Sigmoid colon (tissue), 7 donors: ENCODE measurements around the gene CYP26B1. TPM values are rescaled to one million over a fixed set of nuclear protein-coding genes. Genes with fewer than 3 reads are reported as not detected.

Source experiments
- DNase-seq: peaks from one replicate; pipeline ENCODE4 v3.0.0-alpha.2; 2019
- H3K27ac ChIP-seq, 4 donors: fragments of 200-600 bp; sonication (generic); one replicate each; pipeline ENCODE4 v1.5.1; 2016 to 2019; ENCODE audit warnings: mild to moderate bottlenecking in 1 of 4
- H3K27me3 ChIP-seq, 3 donors: fragments of 200-600 bp; sonication (generic); one replicate each; pipeline ENCODE4 v1.5.1; 2019; ENCODE audit warnings: mild to moderate bottlenecking in 1 of 3
- H3K36me3 ChIP-seq, 4 donors: fragments of 200-600 bp; sonication (generic); one replicate each; pipeline ENCODE4 v1.5.1; 2016 to 2019
- H3K4me1 ChIP-seq, 4 donors: fragments of 200-600 bp; sonication (generic); one replicate each; pipeline ENCODE4 v1.5.1; 2017 to 2019
- H3K4me3 ChIP-seq, 4 donors: fragments of 200-600 bp; sonication (generic); one replicate each; pipeline ENCODE4 v1.5.1; 2017 to 2019; ENCODE audit warnings: mild to moderate bottlenecking in 2 of 4, moderate library complexity in 1 of 4
- H3K9me3 ChIP-seq, 4 donors: fragments of 200-600 bp in 3 of 4; sonication (generic) in 3 of 4; one replicate each; pipeline versions ENCODE4 v1.5.1 to v1.6.1; 2013 to 2019
- CTCF ChIP-seq, 4 experiments: fragments of 450-650 bp in 3 of 4; fragments of 200-600 bp in 1 of 4; IDR thresholded peaks; one replicate each; pipeline ENCODE4 v1.5.1; 2016 to 2019; ENCODE audit warnings: antibody characterized with exemption in 4 of 4, mild to moderate bottlenecking in 3 of 4, moderate library complexity in 2 of 4
- EP300 ChIP-seq, 4 donors: sonication (generic); formaldehyde crosslinking; IDR thresholded peaks; one replicate each; pipeline ENCODE4 v1.6.1; 2017; ENCODE audit warnings: antibody characterized with exemption in 4 of 4
- POLR2A ChIP-seq, 2 donors: fragments of 450-650 bp; IDR thresholded peaks; one replicate each; pipeline ENCODE4 v1.6.1; 2016; ENCODE audit warnings: antibody characterized with exemption in 2 of 2, mild to moderate bottlenecking in 2 of 2, moderate library complexity in 2 of 2
- POLR2AphosphoS5 ChIP-seq, 4 donors: sonication (generic); formaldehyde crosslinking; IDR thresholded peaks; one replicate each; pipeline ENCODE4 v1.6.1; 2017; ENCODE audit warnings: antibody characterized with exemption in 4 of 4
- WGBS, 2 donors: extraction: QIAGEN DNeasy Blood & Tissue Kit; methylation state at CpG; one replicate each; pipeline ENCODE4 v1.1.7; 2013; 5-methylcytosine and 5-hydroxymethylcytosine counted together
- intact Hi-C: fragments of 100-400 bp; cut with DNase I; formaldehyde crosslinking; loops from one replicate; pipeline ENCODE4 v1.15.1; 2023
- polyA plus RNA-seq, 3 donors: library from polyadenylated mRNA; stranded (reverse); fragments of 200-250 nt; gene quantifications; one replicate each; pipeline ENCODE4 v1.2.3, GENCODE V29; 2013
- total RNA-seq, 4 donors: library from RNA; depleted of rRNA; stranded (reverse); fragments of >200 nt; gene quantifications; one replicate each; pipeline ENCODE4 v1.1.0, GENCODE V29; 2016
- donor health status: healthy with polysubstance abuse.
- donor health status: Bipolar disorder and iron deficiency.
- donor health status: healthy.

Gene CYP26B1
- total and polyA plus RNA-seq, 7 donors, result 0.46 to 5.0 (median 2.5) TPM

- no peaks in the 10 kb centered on the region for H3K36me3 ChIP-seq
- H3K4me3 ChIP-seq, result no peak overlapping the region
- WGBS, 2 donors, result 78 to 80% methylated on average over 24 of the region's 24 CpGs
- H3K27ac ChIP-seq, result no peak overlapping the region
- TF ChIP-seq EP300 (IDR thresholded peaks at IDR 0.05), result no peak
- no peak for DNase-seq
- peaks cover 0 to 4% (median 0%) of the 10 kb centered on the region in 4 donors for H3K4me1 ChIP-seq
- H3K27me3 ChIP-seq, result no peaks in the 10 kb centered on the region
- no peaks in the 10 kb centered on the region for H3K9me3 ChIP-seq
- intact Hi-C loops, result no loop called here
Observed at GRCh38 chr2:72083751-72084583, 63.7 kb downstream of the CYP26B1 start.

GRCh38 chr2:72082887-72083286 lies 64.8 kb downstream of the CYP26B1 start:
- H3K36me3 ChIP-seq, result no peaks in the 10 kb centered on the region
- intact Hi-C loops, result no loop called here
- no peak overlapping the region for H3K27ac ChIP-seq
- H3K9me3 ChIP-seq, result no peaks in the 10 kb centered on the region
- peaks cover 0 to 4% (median 0%) of the 10 kb centered on the region in 4 donors for H3K4me1 ChIP-seq
- H3K4me3 ChIP-seq, result no peak overlapping the region
- no peaks in the 10 kb centered on the region for H3K27me3 ChIP-seq
- WGBS, 2 donors, result 94% methylated on average over 17 of the region's 17 CpGs
- no peak for TF ChIP-seq EP300 (IDR thresholded peaks at IDR 0.05)
- no peak for DNase-seq

GRCh38 chr2:72082021-72082601 lies 65.6 kb downstream of the CYP26B1 start:
- Histone ChIP-seq H3K36me3 (no peaks in the 10 kb centered on the region), H3K9me3 (no peaks in the 10 kb centered on the region), H3K4me1 (peaks cover 0 to 4% (median 0%) of the 10 kb centered on the region in 4 donors), H3K27ac (no peak overlapping the region), H3K4me3 (no peak overlapping the region), H3K27me3 (no peaks in the 10 kb centered on the region)
- TF ChIP-seq CTCF (IDR thresholded peaks at IDR 0.05), result no peak
- TF ChIP-seq POLR2A (IDR thresholded peaks at IDR 0.05), result no peak
- no peak for TF ChIP-seq POLR2AphosphoS5 (IDR thresholded peaks at IDR 0.05)
- no peak for TF ChIP-seq EP300 (IDR thresholded peaks at IDR 0.05)
- DNase-seq, result no peak
- WGBS, 2 donors, result 94% methylated on average over 12 of the region's 12 CpGs
- intact Hi-C loops, result no loop called here

GRCh38 chr2:72081451-72081850 lies 66.2 kb downstream of the CYP26B1 start:
- Histone ChIP-seq H3K9me3 (no peaks in the 10 kb centered on the region), H3K4me3 (no peak overlapping the region), H3K27me3 (no peaks in the 10 kb centered on the region), H3K36me3 (no peaks in the 10 kb centered on the region), H3K27ac (no peak overlapping the region), H3K4me1 (peaks cover 0 to 4% (median 0%) of the 10 kb centered on the region in 4 donors)
- intact Hi-C loops, result no loop called here
- no peak for DNase-seq
- TF ChIP-seq POLR2AphosphoS5 (IDR thresholded peaks at IDR 0.05) (no peak), CTCF (IDR thresholded peaks at IDR 0.05) (no peak), EP300 (IDR thresholded peaks at IDR 0.05) (no peak), POLR2A (IDR thresholded peaks at IDR 0.05) (no peak)
- WGBS, 2 donors, result 90 to 93% methylated on average over 8 of the region's 8 CpGs

- Histone ChIP-seq H3K4me1 (peaks cover 0 to 4% (median 0%) of the 10 kb centered on the region in 4 donors), H3K27me3 (no peaks in the 10 kb centered on the region), H3K9me3 (no peaks in the 10 kb centered on the region), H3K36me3 (no peaks in the 10 kb centered on the region), H3K4me3 (no peak overlapping the region), H3K27ac (no peak overlapping the region)
- 85 to 88% methylated on average over 3 of the region's 3 CpGs for WGBS, 2 donors
- DNase-seq, result no peak
- TF ChIP-seq POLR2A (IDR thresholded peaks at IDR 0.05) (no peak), POLR2AphosphoS5 (IDR thresholded peaks at IDR 0.05) (no peak), EP300 (IDR thresholded peaks at IDR 0.05) (no peak), CTCF (IDR thresholded peaks at IDR 0.05) (no peak)
- intact Hi-C loops, result no loop called here
Observed at GRCh38 chr2:72080286-72081145, 67.1 kb downstream of the CYP26B1 start.
